ENCODE measurements around the gene FNDC5. TPM values are rescaled to one million over a fixed set of nuclear protein-coding genes. Genes with fewer than 3 reads are reported as not detected.

FNDC5 gene
- total RNA-seq = under 1 TPM in 1 of 2 donors, not detected in 1; 0.34 TPM

DNA sequence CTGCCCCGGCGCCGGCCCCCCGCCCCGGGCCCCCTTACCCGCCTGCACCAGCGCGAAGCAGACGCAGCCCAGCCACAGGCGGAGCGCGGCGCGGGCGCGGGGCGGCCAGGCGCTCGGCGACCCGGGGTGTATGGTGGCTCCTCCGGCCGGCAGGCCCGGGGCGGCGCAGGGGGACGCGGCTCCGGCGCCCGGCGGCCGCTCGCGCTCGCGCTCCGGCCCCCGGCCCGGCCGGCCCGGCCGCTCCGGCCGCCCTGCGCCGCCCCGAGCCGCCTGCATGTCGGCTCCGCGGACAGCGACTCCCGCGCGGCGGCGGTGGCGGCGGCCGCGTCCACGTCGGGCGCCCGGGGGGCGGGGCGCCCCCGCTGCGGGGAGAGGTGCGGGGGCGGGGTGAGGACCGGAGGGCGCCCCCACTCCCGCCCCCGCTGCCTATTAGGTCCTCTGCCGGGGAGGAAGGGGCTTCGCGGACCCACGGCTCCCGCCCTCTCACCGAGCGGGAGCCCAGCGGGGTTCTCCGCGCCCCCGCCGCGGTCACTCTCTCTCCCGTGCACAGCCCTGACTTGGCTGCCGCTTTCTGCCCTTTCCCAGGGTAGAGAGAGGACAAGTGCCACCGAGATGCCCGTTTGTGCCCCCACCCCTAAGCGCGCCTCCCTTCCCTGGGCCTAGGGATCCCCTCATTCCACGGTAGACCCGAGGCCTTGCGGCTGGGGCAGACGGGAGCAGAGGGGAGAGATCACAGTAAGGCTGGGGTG is at the start of gene FNDC5:
Gene FNDC5 (minus strand): TSS at position 298 of the 749 bp plus-strand sequence.

DNA sequence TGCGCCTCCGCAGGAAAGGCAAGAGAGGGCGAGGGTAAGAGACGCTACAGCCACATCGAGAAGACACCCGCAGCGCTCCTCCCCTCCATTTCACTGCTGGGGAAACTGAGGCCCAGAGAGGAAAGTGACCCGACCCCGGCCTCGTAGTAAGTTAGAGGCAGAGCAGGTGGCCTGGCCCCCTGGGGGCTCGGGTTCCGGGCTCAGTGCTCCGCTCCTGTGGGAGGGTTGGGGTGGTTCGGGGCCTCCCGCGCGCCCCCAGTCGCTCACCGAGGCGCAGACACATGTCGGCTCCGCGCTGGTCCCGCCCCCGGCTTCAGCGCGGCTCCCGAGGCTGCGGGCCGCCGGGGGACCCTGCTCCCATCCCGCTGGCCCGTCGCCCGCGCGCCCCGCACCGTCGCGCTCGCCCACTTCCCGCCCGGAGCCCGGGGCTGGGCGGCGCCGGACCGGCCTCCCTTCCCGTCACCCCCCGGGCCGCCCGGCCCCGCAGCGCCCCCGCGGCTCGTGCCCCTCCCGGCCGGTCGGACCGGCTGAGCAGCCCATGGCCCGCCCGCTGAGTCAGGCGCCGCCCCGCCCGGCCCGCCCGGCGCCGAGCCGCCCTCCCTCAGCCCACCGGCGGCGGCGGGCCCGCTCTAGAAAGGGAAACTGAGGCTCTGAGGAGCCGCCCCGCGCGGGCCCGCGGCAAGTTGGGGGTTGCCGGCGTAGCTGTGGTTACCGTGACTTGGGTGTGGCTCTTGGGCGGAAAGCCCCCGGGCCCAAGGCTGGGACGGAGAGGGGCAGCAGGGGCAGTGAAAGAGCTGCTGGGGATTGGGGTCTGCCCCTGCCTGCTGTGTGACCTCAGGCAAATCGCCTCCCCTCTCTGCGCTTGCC is 30.5 kb upstream of the FNDC5 start, which contains the start of gene TMEM54:
Gene TMEM54 (minus strand): TSS at position 434 of the 867 bp plus-strand sequence. CDS start 151 bp downstream, at position 283.

DNA sequence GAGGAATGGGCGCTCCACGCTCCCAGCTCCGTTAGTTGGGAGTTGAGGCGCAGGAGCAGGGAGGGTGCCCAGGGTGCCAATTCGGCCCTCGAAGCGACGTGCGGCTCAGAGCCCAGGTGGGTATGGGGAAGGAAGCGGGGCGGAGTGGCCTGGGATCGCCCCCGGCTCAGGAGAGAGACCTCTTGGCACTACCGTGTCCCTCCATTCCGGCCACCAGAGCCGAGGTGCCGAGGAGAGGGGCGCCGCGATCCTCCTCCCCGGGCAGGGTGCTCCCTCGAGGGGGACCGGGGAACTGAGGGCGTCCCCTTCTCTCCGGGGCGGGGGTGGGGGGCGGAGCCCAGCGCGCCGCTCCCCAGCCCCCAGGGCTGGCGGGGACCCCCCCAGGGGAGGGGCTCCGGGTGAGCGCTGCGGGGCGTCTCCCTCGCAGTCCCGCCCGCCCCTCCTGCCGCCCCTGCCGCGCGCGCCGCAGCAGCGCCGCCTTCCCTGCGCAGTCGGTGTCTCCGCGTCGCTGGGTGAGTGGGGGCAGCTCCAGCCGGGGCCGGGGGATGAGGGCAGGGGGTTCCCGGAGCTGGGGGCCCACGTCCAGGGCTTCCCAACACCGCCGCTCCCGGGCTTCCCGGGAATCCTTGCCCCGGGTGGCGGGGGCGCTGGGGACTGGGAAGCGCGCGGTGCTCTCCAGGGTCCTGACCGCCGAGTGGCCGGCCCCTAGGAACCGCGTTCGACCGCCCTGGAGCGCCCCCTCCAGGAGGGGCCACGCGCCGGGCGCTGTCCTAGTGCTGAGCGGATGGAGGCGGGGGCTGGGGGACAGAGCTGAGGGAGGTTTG is 15.5 kb upstream of the FNDC5 start, which contains the start of gene HPCA:
Gene HPCA (plus strand): TSS at position 488 of the 824 bp plus-strand sequence. CDS start 2,408 bp downstream, outside the sequence.

DNA sequence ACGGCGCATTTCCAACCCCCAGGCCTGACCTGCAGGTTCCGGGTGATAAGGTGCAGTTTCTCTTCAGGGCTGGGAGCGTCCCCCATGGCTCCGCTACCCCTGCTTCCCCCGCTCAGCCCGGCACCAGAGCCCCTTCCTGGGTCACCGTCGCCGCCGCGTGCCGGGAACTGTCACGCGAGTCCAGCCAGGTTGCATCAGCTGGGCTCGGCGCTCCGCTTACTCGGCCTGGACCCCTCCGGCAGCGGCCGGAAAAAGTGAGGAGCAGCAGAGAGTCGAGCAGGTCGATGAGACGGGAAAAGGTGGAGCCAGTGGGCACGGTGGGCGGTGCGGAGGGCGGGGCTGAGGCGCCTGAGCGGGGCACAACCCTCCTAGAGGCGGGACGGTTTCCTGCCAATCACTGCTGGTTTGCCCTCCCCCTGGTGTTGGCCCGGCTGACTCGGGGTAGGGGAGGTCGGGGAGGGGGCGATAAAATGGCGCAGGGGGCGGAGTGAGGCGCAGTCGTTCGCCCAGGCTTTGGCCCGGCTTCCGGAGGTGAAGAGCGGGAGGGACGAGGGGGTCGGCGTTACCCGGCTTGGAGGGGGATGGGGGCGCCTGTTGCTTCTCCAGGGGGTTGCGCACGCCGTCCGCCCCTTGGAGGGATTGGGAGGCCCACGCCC is 53.4 kb downstream of the FNDC5 start, which contains the start of the genes S100PBP and YARS1:
Gene S100PBP (plus strand): TSS at position 495 of the 656 bp plus-strand sequence. CDS start 8,447 bp downstream, outside the sequence.
Gene YARS1 (minus strand): TSS at position 200 of the 656 bp plus-strand sequence. CDS start 114 bp downstream, at position 86.

Other genes starting within 250 kb of the FNDC5 start
- 10 to 100 TPM; 25.8 to 38.0 TPM for gene ZBTB8OS, start 220.4 kb downstream of the FNDC5 start, total RNA-seq
- 100 to 1,000 TPM in 1 of 2 donors, 10 to 100 TPM in 1; 96.7 to 174 TPM for gene RBBP4, start 219.7 kb downstream of the FNDC5 start, total RNA-seq
- gene SYNC, start 168.1 kb downstream of the FNDC5 start, total RNA-seq = 10 to 100 TPM; 28.3 to 30.6 TPM
- 10 to 100 TPM; 49.2 to 84.3 TPM for gene YARS1, start 53.6 kb downstream of the FNDC5 start, total RNA-seq
- 10 to 100 TPM; 23.1 to 28.0 TPM for gene S100PBP, start 53.3 kb downstream of the FNDC5 start, total RNA-seq
- gene HPCA, start 15.6 kb upstream of the FNDC5 start, total RNA-seq = not detected
- gene TMEM54, start 30.5 kb upstream of the FNDC5 start, total RNA-seq = 10 to 100 TPM; 33.4 to 42.0 TPM
- gene RNF19B, start 93.9 kb upstream of the FNDC5 start, total RNA-seq = 10 to 100 TPM; 50.9 to 52.6 TPM
- gene AK2, start 166.0 kb upstream of the FNDC5 start, total RNA-seq = 100 to 1,000 TPM; 155 to 217 TPM
- gene AZIN2, start 210.2 kb upstream of the FNDC5 start, total RNA-seq = 10 to 100 TPM in 1 of 2 donors, 1 to 10 TPM in 1; 8.9 to 23.6 TPM